GM20000 (cell line): ENCODE measurements around the gene SPTBN4.
A peak's percentile ranks its signal among the peaks of the same experiment; 100 is the strongest.

ENCODE experiments used
- DNase-seq: peaks from one replicate; pipeline ENCODE4 v3.0.0; 2012; ENCODE audit warnings: low spot score
- CTCF ChIP-seq: IDR thresholded peaks from 2 replicates; pipeline ENCODE4 v1.5.1; 2012; ENCODE audit warnings: mild to moderate bottlenecking, control low read depth; ENCODE audit errors: extremely low read depth, missing control alignments

Gene SPTBN4

GRCh38 chr19:40607311-40608239 lies 140.8 kb downstream of the SPTBN4 start:
- no peak for TF ChIP-seq CTCF
- DNase-seq = no peak

GRCh38 chr19:40608240-40608621 lies 141.4 kb downstream of the SPTBN4 start:
- no peak for DNase-seq
- no peak for TF ChIP-seq CTCF

- TF ChIP-seq CTCF = no peak
- DNase-seq = no peak
These were observed 142.2 kb downstream of the SPTBN4 start for GRCh38 chr19:40608957-40609356.

- no peak for TF ChIP-seq CTCF
These were observed 143.0 kb downstream of the SPTBN4 start for GRCh38 chr19:40609561-40610395.

GRCh38 chr19:40610396-40611064 lies 143.7 kb downstream of the SPTBN4 start:
- no peak for DNase-seq
- no peak for TF ChIP-seq CTCF

More at GRCh38 chr19:40609561-40610395, 143.0 kb downstream of the SPTBN4 start:
- peak; percentile 95 for DNase-seq

GRCh38 chr19:40611096-40611495 lies 144.3 kb downstream of the SPTBN4 start:
- no peak for TF ChIP-seq CTCF

More at GRCh38 chr19:40611096-40611495, 144.3 kb downstream of the SPTBN4 start:
- no peak for DNase-seq
